ENCODE results near the gene ADAMTS16.

ADAMTS16 gene

DNA sequence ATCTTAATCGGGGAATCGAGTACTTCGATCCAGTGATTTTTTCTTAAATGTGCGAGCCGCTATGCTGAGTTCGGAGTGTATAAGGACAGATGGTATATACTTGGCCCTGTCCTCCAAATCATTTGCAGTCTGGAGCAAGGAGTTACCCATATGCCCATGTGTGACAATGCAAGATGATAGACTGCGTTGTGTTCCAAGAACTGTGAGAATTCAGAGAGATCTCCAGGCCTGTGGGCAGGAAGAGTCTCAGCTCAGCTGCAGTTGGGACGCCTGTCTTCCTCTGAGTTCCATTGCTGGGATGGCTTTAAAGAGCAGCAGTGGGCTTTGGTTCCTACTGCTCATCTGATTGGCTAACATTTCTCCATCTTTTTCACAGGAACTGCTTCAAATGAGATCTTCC, 106.6 kb downstream of the ADAMTS16 start:
- DNase-seq, result no peak

DNA sequence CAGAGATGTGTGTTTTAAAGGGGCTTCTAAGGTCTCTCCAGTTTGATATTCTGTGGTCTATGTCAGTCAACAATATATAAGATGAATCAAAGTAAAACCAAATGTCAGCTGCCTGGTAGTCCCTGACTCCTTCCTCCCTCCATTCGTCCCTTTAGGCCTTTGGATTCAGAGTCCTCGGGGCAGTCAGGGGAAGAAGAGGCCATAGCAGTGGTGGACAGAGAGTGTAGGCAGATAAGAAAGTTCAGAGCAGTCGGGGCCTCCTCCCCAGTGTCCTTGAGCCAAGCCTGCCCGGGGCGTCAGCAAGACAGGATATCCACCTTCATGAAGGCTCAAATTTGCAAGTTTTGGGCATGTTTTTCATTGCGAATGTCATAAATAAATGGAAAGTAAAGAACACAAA, 110.6 kb downstream of the ADAMTS16 start:
- DNase-seq, result no peak

DNA sequence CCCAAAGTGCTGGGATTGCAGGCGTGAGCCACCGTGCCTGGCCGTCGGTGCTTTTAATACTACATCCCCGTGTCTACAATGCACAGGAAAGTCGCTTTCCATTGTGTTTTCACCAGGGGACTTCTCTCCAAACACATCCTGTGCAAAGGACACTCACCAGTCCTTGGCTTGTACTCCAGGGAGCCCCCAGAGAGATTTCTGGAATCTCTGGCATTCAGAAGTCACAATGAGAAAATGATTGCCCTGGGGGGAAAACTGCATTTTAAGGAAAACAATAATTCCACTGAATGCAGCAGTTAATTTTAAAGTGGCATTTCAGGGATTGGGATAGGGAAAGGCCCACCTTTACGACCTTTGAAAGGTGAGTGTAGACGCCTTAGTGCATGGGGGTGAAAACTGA, 112.0 kb downstream of the ADAMTS16 start:
- no peak for DNase-seq

DNA sequence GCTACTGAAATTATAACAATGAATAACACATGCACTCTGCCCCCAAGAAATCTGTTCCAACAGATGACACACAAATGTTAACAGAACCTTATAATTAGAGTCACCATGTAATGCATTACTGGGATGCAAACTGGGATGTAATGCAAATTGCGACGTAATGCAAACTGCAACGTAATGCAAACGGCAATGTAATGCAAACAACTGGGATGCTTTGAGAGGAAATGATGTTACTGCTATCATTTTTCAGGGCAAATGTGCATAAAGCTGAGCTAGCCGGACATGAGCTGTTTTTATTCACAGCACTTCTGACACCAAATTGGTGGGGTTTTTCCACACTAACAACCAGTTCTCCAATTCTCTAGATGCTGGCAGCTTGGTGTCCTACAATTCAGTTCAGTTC, 117.2 kb downstream of the ADAMTS16 start:
- DNase-seq, result no peak

DNA sequence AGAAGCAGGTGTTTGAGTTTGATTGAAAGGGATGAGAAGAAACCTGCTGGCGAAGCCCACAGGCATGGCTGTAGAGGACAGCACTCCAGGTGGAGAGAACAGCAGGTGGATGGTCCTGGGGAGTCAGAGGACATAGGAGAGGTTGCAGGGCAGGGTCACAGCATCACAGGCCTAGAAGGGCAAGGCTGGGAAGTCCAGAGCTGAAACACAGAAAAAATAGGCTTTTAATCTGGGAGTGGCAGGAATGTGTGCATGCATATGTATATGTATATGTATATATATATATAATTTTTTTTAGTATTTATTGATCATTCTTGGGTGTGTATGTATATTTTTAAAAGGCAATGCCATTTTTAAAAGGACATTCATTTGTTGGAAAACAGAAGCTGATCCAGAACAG, 118.4 kb downstream of the ADAMTS16 start:
- DNase-seq, result no peak

DNA sequence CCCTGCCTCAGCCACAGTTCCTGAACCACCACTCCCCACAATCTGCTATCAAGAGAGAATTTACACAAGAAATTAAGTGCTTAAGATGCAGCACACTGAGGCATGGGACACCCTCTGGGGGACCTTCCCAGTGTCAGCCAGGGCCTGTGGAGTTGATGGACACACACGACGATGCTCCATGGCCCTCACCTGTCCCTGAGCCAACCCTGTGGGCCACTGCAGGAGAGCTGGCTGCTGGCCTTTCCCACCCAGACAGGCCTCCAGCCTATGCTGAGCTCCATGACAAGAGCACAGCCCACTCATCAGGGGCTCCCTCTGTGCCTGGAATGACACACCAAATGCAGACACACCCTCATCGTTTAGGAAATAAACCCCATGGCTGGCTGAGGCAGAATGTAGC, 124.6 kb downstream of the ADAMTS16 start:
- no peak for DNase-seq

DNA sequence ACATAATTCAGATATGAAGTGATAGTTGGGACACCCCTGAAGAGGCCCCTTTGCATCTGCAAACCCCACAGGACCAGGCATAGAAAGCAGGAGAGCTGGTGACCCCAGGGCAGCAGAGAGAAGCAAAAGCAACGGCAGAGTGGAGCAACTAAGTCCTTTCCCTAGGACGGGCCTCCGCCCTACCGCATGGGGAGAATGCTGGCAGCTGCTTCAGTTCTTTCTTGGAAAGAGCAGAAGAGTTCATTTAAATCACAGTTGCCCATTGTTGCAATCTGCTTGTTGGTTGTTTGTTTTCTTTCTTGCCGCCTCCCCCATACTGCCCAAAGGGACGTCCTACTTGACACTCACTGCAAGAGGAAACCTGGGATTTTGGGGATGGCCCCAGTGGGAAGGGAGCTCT, 126.2 kb downstream of the ADAMTS16 start:
- DNase-seq, result no peak

DNA sequence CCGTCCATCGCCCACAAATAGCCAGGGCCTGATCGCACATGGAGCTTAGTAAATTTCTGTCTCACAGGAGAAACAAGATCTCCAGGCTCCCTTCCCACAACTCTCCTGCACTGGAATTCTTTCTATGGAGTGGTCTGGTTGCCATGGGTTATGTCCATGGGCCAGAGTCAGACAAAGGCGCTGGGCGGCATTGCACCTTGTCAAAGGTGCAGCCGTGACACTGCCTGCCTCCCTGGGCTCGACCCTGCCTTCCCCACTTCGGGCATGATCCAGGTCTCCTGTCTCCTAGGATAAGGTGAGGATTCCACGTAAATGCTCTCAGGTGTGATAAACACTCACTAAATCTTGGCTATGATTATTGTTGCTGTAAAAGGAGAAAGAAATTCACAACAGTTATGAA, 130.0 kb downstream of the ADAMTS16 start:
- no peak for DNase-seq

DNA sequence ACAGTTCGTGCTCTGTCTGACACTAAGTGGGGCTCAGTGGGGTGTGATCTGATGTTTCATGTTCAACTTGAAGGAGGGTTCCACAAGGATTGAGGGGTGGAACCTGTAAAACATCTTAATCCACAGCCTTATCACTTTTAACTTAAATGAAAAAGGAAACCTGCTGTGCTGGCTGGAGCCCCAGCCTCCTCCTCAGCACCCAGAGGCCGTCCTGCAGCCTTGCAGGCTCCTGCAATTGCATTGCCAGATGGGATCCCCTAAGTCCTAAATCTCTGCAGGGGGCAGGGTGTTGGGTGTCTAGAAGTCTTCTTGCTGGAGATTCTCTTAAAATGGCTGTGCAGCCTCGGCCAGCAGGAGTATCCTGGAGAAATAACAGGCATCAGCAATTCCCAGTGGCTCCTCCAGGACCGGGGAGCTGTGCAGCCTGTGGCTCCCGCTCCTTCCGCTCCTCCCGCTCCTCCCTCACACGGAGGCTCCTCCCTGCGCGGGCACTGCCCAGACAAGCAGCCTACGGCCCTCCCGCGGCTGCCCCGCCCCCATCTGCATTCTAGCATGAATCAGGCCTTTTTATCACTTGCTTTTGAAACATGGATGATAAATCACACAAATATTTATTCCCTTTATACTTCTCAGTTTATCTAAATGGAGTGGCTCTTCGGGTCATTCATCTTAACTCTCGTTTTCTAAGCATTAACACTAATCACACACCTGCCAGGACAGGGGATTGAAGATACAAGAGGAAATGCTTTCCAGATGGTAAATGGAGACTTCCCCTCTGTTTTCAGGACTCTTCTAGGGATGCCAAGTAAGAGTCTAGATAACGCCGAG, 131.0 kb downstream of the ADAMTS16 start:
- no peak for DNase-seq

DNA sequence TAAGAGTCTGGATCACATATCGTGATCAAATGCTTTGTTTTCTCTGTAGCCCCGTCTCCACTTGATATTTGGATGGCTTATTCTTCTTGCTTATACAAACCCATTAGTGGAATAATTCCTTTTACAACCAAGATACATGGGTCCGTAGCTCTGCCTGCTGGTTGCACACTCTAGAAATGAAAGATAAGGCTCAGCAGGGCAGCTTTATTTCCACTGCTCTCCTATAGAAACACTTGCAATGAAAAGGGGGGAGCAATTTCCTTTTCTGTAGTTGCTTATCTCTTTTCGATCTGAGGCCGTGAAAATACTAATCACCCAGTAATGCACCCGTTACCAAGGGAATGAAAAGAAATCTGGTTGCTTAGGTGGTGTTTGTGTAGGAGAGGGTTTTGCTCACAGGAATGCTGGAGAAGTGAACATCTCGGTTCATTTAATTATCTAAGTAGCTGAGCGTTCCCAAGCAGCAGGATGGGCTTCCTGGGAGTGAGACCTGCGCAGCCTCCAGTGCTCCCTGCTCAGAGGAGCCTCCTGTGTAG, 131.7 kb downstream of the ADAMTS16 start:
- DNase-seq, result no peak

DNA sequence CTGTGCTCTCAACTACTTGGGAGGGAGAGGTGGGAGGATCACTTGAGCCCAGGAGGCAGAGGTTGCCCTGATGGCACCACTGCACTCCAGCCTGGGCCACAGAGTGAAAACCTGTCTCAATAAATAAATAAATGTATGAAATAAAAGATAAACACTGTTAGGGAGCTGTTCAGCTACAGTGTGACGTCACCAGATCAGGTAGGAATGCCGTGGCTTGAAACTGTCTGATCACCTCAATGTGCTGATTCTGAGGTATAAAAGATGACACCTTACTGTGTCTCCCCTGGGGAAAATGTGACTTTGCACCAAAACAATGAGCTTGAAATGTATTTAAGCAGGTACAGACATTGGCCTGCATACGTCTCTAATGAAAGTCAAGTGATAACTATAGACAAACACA, 133.3 kb downstream of the ADAMTS16 start:
- DNase-seq, result no peak

DNA sequence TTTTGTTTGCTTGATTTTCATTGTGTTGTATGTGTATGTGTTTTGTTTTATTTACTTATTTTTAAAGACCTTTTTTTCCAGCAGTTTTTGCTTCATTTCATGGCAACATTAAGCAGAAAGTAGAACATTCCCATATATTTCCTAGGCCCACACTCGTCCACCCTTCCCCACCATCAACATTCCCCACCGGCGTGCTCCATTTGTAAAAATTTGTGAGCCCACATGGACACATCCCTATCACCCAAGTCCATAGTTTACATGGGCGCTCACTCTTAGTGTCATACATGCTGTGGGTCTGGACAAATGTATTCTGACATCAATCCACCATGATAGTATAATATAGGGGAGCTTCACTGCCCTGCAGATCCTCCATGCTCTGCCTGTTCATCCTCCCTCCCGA, 133.8 kb downstream of the ADAMTS16 start:
- DNase-seq, result no peak

DNA sequence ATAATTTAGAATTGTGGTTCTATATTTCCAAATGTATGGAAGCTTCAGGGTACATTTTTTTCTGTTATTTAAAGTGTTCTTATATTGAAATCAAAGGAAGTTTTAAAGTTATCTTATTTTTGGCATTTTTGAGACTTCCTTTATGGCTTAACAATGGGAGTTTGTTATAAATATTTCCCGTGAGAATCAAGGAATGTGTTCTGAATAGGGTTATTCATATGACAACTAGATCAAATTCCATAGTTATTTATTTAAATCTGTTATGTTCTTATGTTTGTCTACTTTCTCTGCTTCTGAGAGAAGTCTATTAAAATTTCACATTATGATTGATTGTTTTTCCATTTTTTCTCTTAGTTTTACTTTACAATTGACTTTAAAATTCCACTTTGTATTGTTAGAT, 135.1 kb downstream of the ADAMTS16 start:
- no peak for DNase-seq

DNA sequence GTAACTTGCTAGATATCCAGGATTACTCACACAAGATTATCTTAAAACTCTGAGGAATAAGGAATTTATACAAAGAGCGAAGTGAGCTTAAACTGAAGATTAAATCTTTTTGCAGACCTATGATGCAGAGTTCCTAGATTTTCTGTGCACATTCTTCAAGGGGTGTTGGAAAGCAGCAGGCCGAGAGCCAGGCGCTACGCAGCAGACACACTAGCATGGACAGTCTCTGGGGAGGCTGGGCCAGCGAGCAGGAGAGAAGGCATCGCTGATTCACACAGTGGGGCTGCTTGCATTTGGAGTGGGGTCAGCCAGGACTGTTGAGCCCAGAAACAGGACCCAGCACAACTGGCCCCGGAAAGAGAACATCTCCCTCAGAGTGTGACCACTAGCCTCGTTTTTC, 136.3 kb downstream of the ADAMTS16 start:
- no peak for DNase-seq

DNA sequence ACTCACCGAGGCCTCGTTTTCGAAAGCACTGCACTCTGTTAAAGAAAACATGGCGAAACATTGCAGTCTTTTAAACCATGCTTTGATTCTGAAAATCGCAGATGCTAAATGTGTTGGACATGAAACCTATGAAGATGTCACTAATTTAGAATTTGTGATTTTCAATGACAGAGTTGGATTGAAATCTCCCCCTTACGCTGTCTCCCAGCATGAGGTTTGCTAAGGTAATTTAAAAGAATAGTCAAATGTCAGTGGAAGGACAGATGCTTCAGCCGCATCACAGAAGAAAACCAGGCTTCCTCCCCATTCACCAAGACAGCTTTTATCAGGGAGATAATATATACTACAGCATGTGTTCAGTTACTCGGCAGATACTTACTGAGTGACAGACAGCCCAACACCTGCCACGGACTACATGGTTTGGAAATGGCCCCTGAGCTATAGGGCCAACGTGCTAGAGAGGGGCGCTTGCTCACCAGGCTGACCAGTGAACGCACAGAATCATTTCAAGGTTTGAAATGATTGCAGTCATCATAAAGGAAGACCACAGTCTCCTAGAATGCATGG, 136.9 kb downstream of the ADAMTS16 start:
- no peak for DNase-seq

DNA sequence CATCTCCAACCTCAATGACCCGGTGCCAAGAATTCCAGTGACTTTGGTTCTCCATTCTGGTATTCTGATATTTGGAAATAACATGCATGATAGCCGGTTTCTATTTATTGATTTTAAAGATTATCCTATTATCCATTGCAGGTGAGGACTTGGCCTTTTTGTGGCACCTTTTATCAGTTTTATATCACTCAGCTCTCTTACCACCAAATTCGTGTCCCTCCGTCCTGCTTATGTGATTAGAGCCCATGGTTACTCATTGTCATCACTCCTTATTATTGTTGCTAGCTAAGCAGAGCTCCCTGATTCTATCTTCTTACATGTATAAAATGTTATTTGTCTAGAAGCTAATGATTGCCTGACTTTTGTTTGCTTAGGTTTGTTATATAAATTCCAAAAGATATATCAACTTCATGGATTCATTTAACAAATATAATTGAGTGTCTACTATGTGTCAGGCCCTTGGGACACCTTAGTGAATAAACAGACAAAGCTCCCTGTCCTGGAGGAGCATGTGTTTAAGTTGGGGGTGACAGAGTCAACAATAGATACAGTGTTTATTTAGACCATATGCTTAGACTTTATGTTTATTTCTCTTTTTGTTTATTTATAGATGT, 138.2 kb downstream of the ADAMTS16 start:
- no peak for DNase-seq

DNA sequence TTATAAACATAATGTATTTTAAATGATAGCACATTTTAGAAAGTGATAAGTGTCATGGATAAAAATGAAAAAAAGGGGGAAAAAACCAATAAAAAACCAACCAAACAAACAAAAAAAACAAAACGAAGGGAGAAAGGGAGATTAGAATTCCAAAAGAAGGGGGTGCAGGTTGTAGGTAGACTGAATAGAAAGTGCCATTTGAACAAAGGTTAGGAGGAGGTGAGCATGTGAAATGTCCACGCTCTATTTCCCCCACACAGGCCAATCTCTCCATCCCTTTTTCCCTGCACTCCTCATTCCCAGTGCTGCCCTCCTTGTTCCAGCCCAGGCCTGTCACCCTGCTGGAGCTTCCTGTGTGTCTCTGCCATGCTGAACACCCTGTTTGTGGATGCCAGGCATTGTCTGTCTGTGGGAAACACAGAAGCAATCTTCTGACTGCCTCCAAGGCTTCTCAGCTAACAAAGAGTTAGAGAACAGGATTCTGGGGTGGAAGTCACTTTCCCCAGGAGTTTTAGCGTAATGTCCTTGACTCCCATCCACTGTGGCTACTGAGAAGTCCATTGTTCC, 138.8 kb downstream of the ADAMTS16 start:
- DNase-seq, result no peak

DNA sequence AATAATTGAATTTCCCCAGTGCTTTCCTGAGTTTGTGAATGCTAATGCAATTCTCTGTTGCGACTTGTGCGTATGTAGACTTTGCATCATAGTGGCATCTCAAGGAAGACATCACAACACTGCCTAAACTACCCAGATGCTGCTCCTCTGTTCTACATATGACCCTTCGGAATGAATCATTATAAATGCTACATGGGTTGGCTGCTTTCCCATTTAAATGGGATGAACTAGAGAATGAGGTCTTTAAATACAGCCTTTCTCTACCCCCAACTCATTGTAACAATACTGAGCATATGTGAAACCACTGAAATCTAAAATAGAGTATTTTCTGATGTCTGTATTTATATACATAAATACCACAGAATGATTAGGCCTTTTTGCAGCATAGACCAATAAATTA, 145.8 kb downstream of the ADAMTS16 start:
- DNase-seq, result no peak

DNA sequence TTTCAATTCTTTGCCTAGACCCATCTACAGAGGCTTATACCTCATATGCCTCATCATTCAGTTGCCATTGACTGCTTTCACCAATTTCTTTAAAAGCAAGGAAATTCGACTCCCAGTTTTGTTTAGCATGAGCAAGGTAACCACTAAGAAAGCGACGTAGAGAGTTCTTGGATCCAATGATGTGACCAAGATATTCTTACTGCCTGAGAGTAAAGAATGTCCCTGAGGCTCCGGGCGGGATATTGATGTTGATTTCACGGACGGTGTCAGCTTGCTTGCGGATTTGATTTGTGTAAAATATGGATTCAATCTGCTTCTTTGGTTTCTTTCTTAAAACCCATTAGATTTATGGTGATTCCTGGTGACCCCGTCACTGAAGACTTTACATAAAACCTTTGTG, 147.3 kb downstream of the ADAMTS16 start:
- DNase-seq, result no peak

DNA sequence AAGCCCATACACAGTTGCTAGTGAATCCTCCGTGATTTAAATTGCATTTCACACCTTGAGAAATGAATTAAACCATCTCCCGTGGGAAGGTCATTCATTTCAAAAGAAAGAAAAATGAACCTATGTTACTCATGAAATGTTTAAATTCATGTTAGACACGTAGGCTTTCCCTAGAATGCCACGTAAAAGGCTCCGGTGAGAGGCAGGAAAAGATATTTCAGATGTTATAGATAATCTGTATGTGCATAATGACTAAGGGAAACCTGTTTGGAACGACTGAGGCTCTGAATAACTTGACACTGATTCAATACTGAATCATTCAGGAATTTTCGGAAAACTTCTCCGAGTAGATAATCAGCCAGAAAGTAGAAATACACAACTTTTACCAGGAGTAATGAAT, 148.1 kb downstream of the ADAMTS16 start:
- no peak for DNase-seq

DNA sequence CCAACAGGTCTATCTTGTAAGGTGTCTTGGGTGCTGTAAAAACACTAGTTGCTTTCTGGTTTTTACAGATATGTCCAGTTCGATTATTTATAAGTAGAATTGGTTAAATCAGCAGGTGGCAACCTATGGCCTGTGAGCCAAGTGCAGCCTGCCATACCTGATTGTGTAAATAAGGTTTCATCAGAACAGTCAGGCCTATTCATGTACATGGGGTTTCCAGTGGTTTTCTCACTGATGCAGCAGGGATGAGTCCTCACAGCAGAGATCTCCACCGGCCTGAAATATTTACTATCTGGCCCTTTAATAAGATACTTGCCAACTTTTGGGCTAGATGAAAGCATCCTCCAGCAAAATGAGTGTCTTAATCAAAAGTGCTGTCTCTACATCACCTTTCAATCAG, 149.4 kb downstream of the ADAMTS16 start:
- DNase-seq, result no peak

DNA sequence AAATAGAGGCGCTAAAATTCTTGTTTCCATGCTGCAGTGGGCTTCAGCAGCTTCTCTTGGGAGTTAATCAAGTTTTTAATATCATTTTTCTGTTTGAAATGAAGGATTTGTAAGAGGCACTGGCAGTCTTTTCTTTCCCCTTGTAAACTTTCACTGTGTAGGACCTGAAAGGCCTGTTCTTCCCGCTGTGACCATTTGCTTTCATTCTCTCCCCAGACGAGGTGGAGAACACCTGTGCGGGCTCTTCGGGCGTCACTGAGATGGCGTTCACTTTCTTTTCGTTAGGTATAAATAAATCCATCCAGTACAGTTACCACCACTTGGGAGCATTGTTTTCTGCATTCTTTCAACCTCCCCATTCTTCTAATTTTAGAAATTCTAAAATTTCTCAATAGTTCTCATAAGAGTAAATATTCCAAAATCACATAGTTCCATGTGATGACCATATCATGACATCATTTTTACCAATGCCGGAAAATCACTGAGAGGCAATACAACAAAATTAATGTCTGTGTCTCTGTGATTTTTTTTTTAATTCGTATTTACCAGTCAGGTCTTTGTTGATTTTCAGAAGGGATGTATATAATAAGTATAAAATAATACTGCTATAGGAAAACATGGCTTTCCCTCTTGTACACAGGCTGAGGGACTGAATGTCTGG, 150.7 kb downstream of the ADAMTS16 start:
- DNase-seq, result no peak

DNA sequence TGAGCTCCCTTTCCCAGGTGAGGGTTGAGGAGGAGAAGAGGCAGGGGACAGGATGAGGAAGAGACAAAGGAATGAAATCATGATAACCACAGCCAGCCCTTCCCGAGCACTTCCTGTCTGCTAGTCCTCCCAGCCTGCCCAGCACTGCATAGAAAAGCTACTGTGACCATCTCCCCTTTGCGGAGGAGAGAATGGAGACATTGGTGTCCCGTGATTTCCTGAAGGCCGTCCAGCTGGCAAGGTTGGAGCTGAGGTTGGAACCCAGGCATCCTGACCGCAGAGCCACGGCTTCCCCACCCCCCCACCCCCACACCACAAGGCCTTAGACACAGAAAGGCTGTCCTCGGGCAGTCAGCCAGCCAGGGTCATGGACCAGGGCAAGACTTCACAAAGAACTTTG, 151.2 kb downstream of the ADAMTS16 start:
- no peak for DNase-seq

Measured in stimulated activated CD4-positive, alpha-beta T cell treated with anti-CD3 and anti-CD28 coated beads, Interleukin-4, amount 100 ng/mL, for 1 hour (primary cell).